Neuronal stem cell (in vitro differentiated cells): ENCODE results near the gene B3GNT5.

Experiments
- DNase-seq: peaks from one replicate; pipeline ENCODE4 v3.0.0-alpha.2; 2013; ENCODE audit warnings: low spot score
- H2AFZ ChIP-seq: one replicate; pipeline ENCODE4 v1.6.1; 2013; ENCODE audit warnings: mild to moderate bottlenecking, low read length, inconsistent platforms
- H2AK5ac ChIP-seq: 2 replicates; pipeline ENCODE4 v1.6.1; 2013; ENCODE audit warnings: low read depth, mild to moderate bottlenecking, inconsistent platforms, low read length, moderate library complexity, mixed read lengths
- H2BK120ac ChIP-seq: 2 replicates; pipeline ENCODE4 v1.6.1; 2013; ENCODE audit warnings: low read depth, mild to moderate bottlenecking, inconsistent platforms, low read length, moderate library complexity, mixed read lengths
- H2BK12ac ChIP-seq: one replicate; pipeline ENCODE4 v1.6.1; 2013; ENCODE audit warnings: low read length, inconsistent platforms
- H2BK15ac ChIP-seq: 2 replicates; pipeline ENCODE4 v1.6.1; 2013; ENCODE audit warnings: mild to moderate bottlenecking, low read length, inconsistent platforms, mixed read lengths
- H2BK5ac ChIP-seq: one replicate; pipeline ENCODE4 v1.6.1; 2013; ENCODE audit warnings: inconsistent platforms, mild to moderate bottlenecking, low read length, moderate library complexity
- H3K14ac ChIP-seq: one replicate; pipeline ENCODE4 v1.6.1; 2013; ENCODE audit warnings: low read length, inconsistent platforms
- H3K18ac ChIP-seq: 2 replicates; pipeline ENCODE4 v1.6.1; 2013; ENCODE audit warnings: low read length, inconsistent platforms
- H3K23ac ChIP-seq: 2 replicates; pipeline ENCODE4 v1.6.1; 2013; ENCODE audit warnings: low read depth, mild to moderate bottlenecking, mixed read lengths, low read length, inconsistent platforms; ENCODE audit not compliant: poor library complexity
- H3K27ac ChIP-seq: replicated peaks from 3 replicates; pipeline ENCODE4 v1.5.1; 2013; ENCODE audit warnings: low read length, inconsistent platforms
- H3K27me3 ChIP-seq, 3 experiments: 2 replicates each; pipeline ENCODE4 v1.6.1; 2013; ENCODE audit warnings: low read length in 3 of 3, mild to moderate bottlenecking in 2 of 3, inconsistent platforms in 1 of 3, low read depth in 1 of 3, mixed read lengths in 1 of 3, moderate library complexity in 1 of 3; ENCODE audit not compliant: control insufficient read depth in 3 of 3, insufficient read depth in 3 of 3
- H3K36me3 ChIP-seq, 2 donors: replicated peaks in 1 of 2; 2 replicates each; pipeline ENCODE4 v1.6.1; 2013; ENCODE audit warnings: low read length in 2 of 2; ENCODE audit not compliant: control insufficient read depth in 2 of 2, insufficient read depth in 2 of 2
- H3K4ac ChIP-seq: 2 replicates; pipeline ENCODE4 v1.6.1; 2013; ENCODE audit warnings: inconsistent platforms, mild to moderate bottlenecking, low read length, moderate library complexity
- H3K4me1 ChIP-seq, 2 donors: 1 replicate in 1 of 2; 2 replicates in 1 of 2; pipeline ENCODE4 v1.6.1; 2013; ENCODE audit warnings: low read length in 2 of 2, low read depth in 1 of 2; ENCODE audit not compliant: control insufficient read depth in 2 of 2, insufficient read depth in 1 of 2
- H3K4me2 ChIP-seq: one replicate; pipeline ENCODE4 v1.6.1; 2013; ENCODE audit warnings: mild to moderate bottlenecking, low read length, inconsistent platforms; ENCODE audit not compliant: insufficient read depth, poor library complexity, severe bottlenecking
- H3K4me3 ChIP-seq, 2 donors: 2 replicates each; pipeline ENCODE4 v1.5.1; 2013; ENCODE audit warnings: low read length in 2 of 2, mild to moderate bottlenecking in 2 of 2, inconsistent platforms in 1 of 2, moderate library complexity in 1 of 2
- H3K79me1 ChIP-seq: one replicate; pipeline ENCODE4 v1.6.1; 2013; ENCODE audit warnings: low read depth, mild to moderate bottlenecking, inconsistent platforms, low read length, moderate library complexity
- H3K9ac ChIP-seq: one replicate; pipeline ENCODE4 v1.6.1; 2013; ENCODE audit warnings: mild to moderate bottlenecking, low read depth, low read length, inconsistent platforms; ENCODE audit not compliant: poor library complexity
- H3K9me3 ChIP-seq, 2 donors: replicated peaks in 1 of 2; 2 replicates each; pipeline versions ENCODE3 to v1.6.1; 2013; ENCODE audit warnings: low read length in 2 of 2, mild to moderate bottlenecking in 2 of 2, inconsistent platforms in 1 of 2, low read depth in 1 of 2, mixed read lengths in 1 of 2, moderate library complexity in 1 of 2; ENCODE audit not compliant: control insufficient read depth in 2 of 2, insufficient read depth in 1 of 2
- H4K8ac ChIP-seq: one replicate; pipeline ENCODE4 v1.6.1; 2013; ENCODE audit warnings: low read depth, mild to moderate bottlenecking, inconsistent platforms, low read length, moderate library complexity
- H4K91ac ChIP-seq: one replicate; pipeline ENCODE4 v1.6.1; 2013; ENCODE audit warnings: low read length, low read depth, mild to moderate bottlenecking, inconsistent platforms; ENCODE audit not compliant: poor library complexity
- WGBS, 2 donors: extraction: QIAGEN DNeasy Blood & Tissue Kit; methylation state at CpG; one replicate each; pipeline ENCODE4 v1.1.7; 2013; ENCODE audit warnings: missing lambda C conversion rate in 2 of 2, mixed read lengths in 1 of 2; ENCODE audit not compliant: insufficient read length in 2 of 2, insufficient replicate concordance in 1 of 2; ENCODE audit errors: extremely low coverage in 2 of 2; 5-methylcytosine and 5-hydroxymethylcytosine counted together

The B3GNT5 gene

GRCh38 chr3:183315739-183316138, 62.7 kb downstream of the B3GNT5 start:
- H3K4me2 ChIP-seq: no peak overlapping the region
- no peak overlapping the region for H2BK120ac ChIP-seq
- H3K36me3 ChIP-seq: no peaks in the 10 kb centered on the region
- no peak overlapping the region for H2BK15ac ChIP-seq
- H3K23ac ChIP-seq: no peak overlapping the region
- no peaks in the 10 kb centered on the region for H3K79me1 ChIP-seq
- H3K9me3 ChIP-seq: no peaks in the 10 kb centered on the region
- H2AK5ac ChIP-seq: no peak overlapping the region
- no peak overlapping the region for H3K18ac ChIP-seq
- no peak overlapping the region for H2BK12ac ChIP-seq
- no peak overlapping the region for H3K27ac ChIP-seq
- WGBS, 2 donors: no CpG with 5 or more reads among the region's 8 CpGs
- peaks cover 0 to 6% (median 2%) of the 10 kb centered on the region in 3 experiments for H3K27me3 ChIP-seq
- no peak overlapping the region for H2BK5ac ChIP-seq
- H3K4ac ChIP-seq: no peak overlapping the region
- peaks cover 2 to 10% of the 10 kb centered on the region in 2 donors for H3K4me1 ChIP-seq
- no peak overlapping the region for H3K14ac ChIP-seq
- H4K8ac ChIP-seq: no peak overlapping the region
- no peak overlapping the region for H3K4me3 ChIP-seq
- H4K91ac ChIP-seq: no peak overlapping the region
- DNase-seq: no peak
- H2AFZ ChIP-seq: no peak overlapping the region
- H3K9ac ChIP-seq: no peak overlapping the region

- Histone ChIP-seq H2AK5ac (no peak overlapping the region), H3K79me1 (no peaks in the 10 kb centered on the region), H3K27ac (no peak overlapping the region), H3K14ac (no peak overlapping the region), H3K4me2 (no peak overlapping the region), H2BK15ac (no peak overlapping the region), H3K36me3 (no peaks in the 10 kb centered on the region), H3K4me3 (no peak overlapping the region), H2BK12ac (no peak overlapping the region), H2BK120ac (no peak overlapping the region), H3K18ac (no peak overlapping the region), H2AFZ (peak overlapping the region; percentile 6), H3K9ac (no peak overlapping the region), H2BK5ac (no peak overlapping the region), H3K23ac (no peak overlapping the region), H4K91ac (no peak overlapping the region), H3K4me1 (peaks cover 2 to 10% of the 10 kb centered on the region in 2 donors), H3K4ac (no peak overlapping the region), H3K27me3 (peaks cover 0 to 5% (median 2%) of the 10 kb centered on the region in 3 experiments), H3K9me3 (no peaks in the 10 kb centered on the region), H4K8ac (no peak overlapping the region)
- no peak for DNase-seq
- WGBS, 2 donors: no CpG with 5 or more reads among the region's 8 CpGs
Measured at GRCh38 chr3:183317271-183317670, 64.2 kb downstream of the B3GNT5 start.

DNA sequence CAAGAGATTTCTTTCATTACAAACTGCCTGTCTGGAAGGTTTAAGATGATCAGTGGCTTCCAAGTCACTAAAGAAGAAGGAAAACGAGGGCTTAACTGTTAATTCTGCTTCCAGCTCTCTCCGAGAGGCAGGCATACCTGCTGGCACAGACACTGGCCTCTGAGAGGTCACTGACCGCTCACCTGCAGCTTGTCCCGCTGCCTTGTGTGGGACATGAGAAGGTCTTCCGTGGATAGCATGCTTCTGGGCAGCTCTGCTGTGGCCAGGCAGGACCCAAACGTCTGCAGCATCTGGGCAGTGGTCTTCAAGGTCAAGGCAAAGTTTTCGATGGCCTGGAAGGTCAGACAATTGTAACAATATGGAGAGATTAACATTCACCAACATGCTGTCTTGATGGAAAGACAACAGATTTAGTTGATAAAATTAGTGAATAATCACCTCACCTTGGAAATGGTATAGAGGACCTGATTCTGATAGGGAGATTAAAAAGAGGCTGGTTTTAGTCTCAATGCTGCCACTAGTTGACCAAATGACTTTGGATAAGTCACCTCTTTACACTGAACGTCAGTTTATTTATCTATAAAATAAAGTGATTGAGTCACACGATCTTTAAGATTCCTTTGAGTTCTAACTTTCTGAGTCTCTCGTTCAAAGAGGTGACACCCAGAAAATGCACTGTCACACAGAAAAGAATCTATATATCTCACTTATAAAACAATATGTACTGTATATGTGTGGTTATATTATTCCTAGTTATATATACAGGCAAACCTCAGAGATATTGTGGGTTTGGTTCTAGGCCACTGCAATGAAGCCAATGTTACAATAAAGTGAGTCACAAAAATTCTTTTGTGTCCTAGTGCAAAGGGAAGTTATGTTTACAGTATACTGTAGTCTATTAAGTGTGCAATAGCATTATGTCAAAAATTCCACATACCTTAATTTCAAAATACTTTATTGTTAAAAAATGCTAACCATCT, 65.1 kb downstream of the B3GNT5 start:
- no peak overlapping the region for H3K14ac ChIP-seq
- H3K36me3 ChIP-seq: no peaks in the 10 kb centered on the region
- no peak overlapping the region for H3K27ac ChIP-seq
- H3K4me3 ChIP-seq: no peak overlapping the region
- H3K23ac ChIP-seq: no peak overlapping the region
- no peak overlapping the region for H2BK12ac ChIP-seq
- no peaks in the 10 kb centered on the region for H3K79me1 ChIP-seq
- no peak overlapping the region for H3K4ac ChIP-seq
- H2AFZ ChIP-seq: peak overlapping the region; percentile 6
- no peak overlapping the region for H2BK5ac ChIP-seq
- H3K9ac ChIP-seq: no peak overlapping the region
- DNase-seq: no peak
- peaks cover 0 to 1% of the 10 kb centered on the region in 2 donors for H3K9me3 ChIP-seq
- H2AK5ac ChIP-seq: no peak overlapping the region
- peaks cover 0 to 2% (median 0%) of the 10 kb centered on the region in 3 experiments for H3K27me3 ChIP-seq
- no peak overlapping the region for H3K18ac ChIP-seq
- H2BK120ac ChIP-seq: no peak overlapping the region
- no peak overlapping the region for H4K8ac ChIP-seq
- H4K91ac ChIP-seq: no peak overlapping the region
- no peak overlapping the region for H2BK15ac ChIP-seq
- no peak overlapping the region for H3K4me2 ChIP-seq
- H3K4me1 ChIP-seq: peaks cover 2 to 10% of the 10 kb centered on the region in 2 donors
- WGBS, 2 donors: no CpG with 5 or more reads among the region's 10 CpGs

DNA sequence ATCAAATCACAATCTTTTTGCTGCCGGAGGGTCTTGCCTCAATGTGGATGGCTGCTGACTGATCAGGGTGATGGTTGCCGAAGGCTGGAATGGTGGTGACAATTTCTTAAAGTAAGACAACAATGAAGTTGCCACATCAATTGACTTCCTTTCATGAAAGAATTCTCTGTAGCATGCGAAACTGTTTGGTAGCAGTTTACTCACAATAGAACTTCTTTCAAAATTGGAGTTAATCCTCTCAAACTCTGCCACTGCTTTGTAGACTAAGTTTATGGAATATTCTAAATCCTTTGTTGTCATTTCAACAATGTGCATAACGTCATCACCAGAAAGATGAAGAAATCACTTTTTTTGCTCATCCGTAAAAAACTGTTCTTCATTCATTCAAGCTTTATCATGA, 65.8 kb downstream of the B3GNT5 start:
- no peak overlapping the region for H3K4ac ChIP-seq
- no peaks in the 10 kb centered on the region for H3K79me1 ChIP-seq
- H3K4me2 ChIP-seq: no peak overlapping the region
- H3K4me3 ChIP-seq: no peak overlapping the region
- H3K36me3 ChIP-seq: no peaks in the 10 kb centered on the region
- H2AFZ ChIP-seq: no peak overlapping the region
- peaks cover under 1 to 8% of the 10 kb centered on the region in 2 donors for H3K4me1 ChIP-seq
- no peak overlapping the region for H4K91ac ChIP-seq
- no peak overlapping the region for H3K18ac ChIP-seq
- DNase-seq: no peak
- H3K9ac ChIP-seq: no peak overlapping the region
- H3K9me3 ChIP-seq: peaks cover 0 to 1% of the 10 kb centered on the region in 2 donors
- H3K14ac ChIP-seq: no peak overlapping the region
- no peak overlapping the region for H3K27ac ChIP-seq
- no peak overlapping the region for H2BK12ac ChIP-seq
- no peak overlapping the region for H2BK120ac ChIP-seq
- H2BK15ac ChIP-seq: no peak overlapping the region
- H3K27me3 ChIP-seq: peaks cover 0 to 2% (median 0%) of the 10 kb centered on the region in 3 experiments
- no peak overlapping the region for H2BK5ac ChIP-seq
- no CpG with 5 or more reads among the region's 5 CpGs for WGBS, 2 donors
- H2AK5ac ChIP-seq: no peak overlapping the region
- H3K23ac ChIP-seq: no peak overlapping the region
- H4K8ac ChIP-seq: no peak overlapping the region
